T-helper 2 cell (primary cell): ENCODE measurements around the gene SGTA.

Source experiments
- DNase-seq, 5 experiments: peaks; one replicate each; pipeline versions ENCODE4 v3.0.0 to v3.0.0-alpha.2; 2012 to 2022

The SGTA gene

GRCh38 chr19:2744113-2744512 is 39.0 kb downstream of the SGTA start:
- no peak for DNase-seq

DNA sequence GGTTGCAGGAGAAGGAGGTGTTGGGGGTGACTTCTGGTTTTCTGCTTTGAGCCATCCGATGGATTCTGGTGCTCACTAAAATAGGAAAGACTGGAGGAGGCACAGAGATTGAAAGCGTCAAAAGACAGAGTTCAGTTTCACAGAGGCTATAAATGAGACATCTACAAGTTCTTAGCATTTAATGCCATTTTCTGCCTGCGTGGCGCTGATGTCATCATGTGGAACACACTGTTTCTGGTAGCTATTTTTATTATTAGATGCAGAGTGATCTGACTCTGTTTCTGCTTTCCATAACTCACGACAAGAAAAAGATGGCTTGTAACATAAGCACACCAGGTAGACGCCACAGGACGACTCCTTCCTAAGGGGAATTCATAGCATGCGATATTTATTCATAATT is 40.0 kb downstream of the SGTA start:
- no peak for DNase-seq

- DNase-seq: no peak
These were observed 42.8 kb downstream of the SGTA start for GRCh38 chr19:2740314-2740656.

- DNase-seq: peak; percentile 93 to 99 (median 97)
These were observed 43.3 kb downstream of the SGTA start, which contains the start of gene SLC39A3 for GRCh38 chr19:2739602-2740313. Gene SLC39A3, minus strand, starts transcription at chr19:2740017. Its CDS starts 2,760 bp downstream, at chr19:2737257.

- no peak for DNase-seq
These were observed 46.4 kb downstream of the SGTA start for GRCh38 chr19:2736550-2737190.

DNA sequence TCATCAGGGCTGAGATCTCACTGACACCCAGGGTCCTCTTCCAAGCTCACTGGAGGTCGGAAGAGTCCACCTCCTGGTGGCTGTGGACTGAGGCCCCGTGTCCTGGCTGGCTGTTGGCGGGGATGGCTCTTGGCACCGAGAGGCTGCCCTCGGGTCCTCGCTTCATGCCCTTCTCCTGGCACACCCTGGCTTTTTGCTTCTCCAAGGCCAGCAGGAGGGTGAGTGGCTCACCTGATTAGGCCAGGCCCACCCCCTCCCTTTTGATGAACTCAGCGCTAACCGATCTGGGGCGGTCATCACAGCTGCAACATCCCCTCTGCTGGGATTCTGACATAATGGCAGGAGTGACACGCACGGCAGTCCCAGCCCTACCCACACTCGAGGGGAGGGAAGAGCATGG is 47.7 kb downstream of the SGTA start:
- DNase-seq: no peak

- DNase-seq: no peak
These were observed 48.3 kb downstream of the SGTA start for GRCh38 chr19:2734589-2735288.

DNA sequence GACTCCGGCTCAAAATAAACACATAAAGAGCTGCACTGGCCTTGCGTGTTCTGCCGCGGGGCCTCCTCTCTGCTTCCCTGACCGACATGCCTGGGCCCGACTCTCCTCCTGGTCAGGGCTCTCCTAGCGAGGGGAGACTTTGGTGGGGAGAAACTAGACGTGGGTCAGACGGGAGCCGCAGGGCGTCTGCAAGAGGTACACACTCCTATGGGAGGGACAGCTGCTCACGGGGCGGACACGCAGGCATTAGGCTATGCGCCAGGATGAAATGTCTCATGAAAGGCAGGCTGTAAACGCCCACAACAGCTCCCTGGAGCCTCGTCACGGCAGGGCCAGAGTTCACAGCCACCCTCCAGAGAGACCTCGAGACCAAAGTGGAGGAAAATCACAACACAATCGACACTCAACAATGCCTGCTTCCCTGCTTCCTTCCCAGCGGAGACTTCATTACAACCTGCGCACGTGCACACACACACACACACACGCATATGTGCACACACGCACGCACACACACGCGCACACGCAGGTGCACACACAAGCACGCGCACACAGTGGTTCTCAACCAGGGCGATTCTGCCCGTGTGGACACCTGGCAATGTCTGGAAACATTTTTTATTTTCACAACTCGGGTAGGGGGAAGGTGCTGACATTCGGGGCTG is 49.0 kb downstream of the SGTA start:
- DNase-seq: no peak

DNA sequence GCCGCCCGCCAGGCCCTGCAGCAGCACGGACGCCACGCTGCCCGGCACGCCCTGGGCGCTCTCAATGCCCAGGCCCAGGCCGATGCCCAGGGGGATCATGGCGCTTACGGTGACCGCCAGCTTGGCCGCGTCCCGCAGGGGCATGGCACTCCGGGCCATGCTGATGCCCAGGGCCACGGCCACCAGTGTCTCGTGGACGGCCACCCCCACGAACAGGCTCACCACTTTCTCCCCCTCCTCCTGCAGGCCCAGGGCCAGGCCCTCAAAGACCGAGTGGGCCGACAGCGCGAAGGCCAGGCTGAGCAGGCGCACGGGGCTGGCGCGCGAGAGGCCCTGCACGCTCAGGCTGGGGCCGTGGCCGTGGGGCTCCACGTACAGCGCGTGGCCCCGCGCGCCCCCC is 50.2 kb downstream of the SGTA start:
- no peak for DNase-seq

DNA sequence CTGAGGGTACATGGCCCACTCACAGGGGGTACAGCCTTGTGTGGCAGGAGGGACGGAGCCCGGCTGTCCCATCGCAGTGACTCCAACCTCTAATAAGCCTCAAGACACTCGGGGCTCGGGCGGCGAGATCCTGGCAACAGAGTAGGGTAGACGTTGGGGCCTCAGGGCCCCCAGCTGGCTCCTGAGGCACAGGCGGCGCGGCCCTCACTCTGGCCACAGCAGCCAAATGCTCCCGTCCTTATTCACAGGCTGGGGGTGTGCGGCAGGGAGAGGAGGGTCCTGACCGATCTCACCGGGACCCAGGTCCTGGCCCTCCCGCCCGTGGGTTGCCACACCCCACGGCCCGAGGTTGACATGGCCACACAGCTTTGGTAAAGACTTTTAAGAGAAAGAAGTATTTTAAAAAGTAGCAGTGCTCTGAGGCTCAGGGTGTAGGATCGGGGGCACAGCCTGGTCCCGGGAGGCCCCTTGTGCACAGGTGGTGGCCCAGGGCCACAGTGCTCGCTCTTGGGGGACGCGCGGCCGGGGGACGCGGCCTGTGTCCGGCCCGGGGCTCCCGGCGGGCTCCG is 50.8 kb downstream of the SGTA start:
- DNase-seq: no peak

- no peak for DNase-seq
These were observed 51.7 kb downstream of the SGTA start for GRCh38 chr19:2731181-2731995.

- no peak for DNase-seq
These were observed 52.9 kb downstream of the SGTA start for GRCh38 chr19:2729943-2730818.

DNA sequence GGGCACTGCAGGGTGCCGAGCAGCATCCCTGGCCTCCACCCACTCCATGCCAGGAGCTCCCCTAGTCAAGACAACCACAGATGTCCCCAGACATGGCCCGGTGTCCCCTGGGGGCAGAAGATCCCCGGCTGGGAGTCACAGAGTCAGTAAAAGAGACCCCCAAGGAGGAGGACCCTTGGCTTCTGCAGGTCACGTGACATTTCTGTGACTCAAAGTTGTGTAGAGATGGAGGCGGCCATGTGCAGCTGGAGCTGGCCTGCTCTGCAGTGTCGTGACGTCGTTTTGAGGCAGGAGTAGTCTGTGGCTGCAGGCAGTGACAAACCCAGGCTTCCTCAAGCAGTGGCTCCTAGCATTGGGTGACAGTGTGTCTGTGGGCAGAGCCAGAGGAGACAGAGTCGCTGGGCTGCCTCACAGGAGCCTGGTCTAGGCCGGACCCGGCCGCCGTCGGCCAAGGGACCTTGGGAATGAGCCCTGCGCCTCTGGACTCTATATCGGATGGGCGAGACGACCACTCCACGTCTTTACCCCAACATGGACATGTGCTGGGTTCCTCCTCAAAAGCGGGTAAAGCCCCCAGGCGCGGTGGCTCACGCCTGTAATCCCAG is 54.2 kb downstream of the SGTA start:
- DNase-seq: no peak

DNA sequence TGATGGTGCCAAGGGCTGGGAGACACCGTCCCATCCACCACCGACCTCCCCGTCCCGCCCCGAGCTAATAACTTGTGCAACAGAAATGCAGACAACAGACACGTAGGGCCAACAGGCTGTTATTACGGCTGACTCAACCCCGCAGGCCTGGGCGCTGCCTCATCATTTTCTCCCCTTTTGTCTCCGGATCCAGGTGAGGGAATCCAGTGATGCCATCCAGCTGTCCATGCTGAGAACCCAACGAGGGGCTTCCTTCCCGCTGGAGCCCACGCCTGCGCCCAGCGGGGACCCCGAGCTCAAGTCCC is 55.5 kb downstream of the SGTA start:
- DNase-seq: no peak

DNA sequence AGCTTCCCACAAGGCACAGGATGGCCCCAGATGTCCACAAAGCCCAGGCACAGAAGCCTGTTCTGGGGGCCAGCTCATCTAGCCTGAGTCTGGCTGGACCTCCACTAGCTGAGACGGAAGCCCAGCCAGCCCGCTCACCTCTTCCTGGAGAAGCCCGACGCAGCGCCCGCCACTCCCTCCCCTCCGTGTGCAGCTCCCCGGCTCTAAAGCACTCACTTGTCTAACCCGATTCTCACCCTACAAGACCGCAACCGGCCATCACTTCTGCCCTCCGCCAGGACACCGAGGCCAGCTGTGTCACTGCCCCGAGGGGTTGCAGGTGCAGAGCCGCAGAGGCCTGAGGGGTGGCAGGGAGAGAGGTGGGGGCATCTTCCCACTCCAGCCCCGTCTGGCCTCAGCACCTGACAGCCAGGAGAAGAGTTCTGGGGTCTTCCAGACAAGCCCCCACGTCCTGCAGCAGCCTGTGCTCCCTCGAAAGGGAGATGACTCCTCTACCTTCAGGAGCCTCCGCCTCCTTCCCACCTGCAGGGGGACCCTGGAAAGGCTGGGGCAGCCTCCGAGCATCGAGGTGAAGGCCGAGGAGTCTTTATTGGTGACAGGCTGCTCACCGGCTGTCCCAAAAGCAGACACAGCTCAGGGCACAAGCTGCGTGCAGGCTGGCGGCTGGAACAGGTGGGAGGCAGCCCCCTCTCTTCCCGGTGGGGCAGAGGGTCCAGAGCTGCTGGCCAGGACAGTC is 56.0 kb downstream of the SGTA start:
- DNase-seq: no peak

- no peak for DNase-seq
These were observed 56.8 kb downstream of the SGTA start for GRCh38 chr19:2726160-2726855.

DNA sequence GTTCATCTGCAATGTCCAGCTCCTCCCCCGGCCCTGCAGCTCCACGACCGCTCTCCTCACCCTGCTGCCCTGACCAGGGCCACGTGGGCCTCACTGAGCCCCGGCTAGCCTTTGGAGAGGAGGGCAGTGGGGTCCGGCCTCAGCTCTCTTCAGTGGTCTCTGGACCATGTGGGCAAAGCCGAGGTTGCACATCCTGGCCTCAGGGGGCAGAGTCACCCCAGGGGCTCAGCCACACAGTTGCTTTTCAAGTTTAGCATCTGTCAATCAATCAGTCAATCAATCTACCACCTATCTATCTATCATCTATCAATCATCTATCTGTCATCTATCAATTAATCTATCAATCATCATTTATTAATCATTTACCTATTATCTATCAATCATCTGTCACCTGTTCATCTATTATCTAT is 58.9 kb downstream of the SGTA start:
- no peak for DNase-seq

DNA sequence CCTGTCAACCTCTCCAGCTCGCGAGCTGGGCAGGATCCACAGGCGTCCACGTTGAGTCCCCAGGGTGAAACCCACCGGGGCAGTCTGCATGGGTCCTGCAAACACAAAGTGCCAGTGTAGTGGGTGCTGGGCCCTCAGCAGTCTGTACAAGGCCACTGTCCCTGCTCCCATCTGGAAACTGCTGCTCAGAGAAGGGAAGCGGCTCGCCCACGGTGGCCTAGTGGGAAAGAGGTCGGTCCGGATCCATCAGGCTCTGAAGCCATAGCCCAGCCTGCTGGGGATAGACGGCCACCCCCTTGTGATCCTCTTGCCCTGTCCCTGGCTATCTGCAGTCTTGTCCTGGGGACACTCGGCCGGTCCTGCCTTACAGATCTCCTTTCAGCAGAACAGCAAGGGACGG is 59.3 kb downstream of the SGTA start:
- no peak for DNase-seq

DNA sequence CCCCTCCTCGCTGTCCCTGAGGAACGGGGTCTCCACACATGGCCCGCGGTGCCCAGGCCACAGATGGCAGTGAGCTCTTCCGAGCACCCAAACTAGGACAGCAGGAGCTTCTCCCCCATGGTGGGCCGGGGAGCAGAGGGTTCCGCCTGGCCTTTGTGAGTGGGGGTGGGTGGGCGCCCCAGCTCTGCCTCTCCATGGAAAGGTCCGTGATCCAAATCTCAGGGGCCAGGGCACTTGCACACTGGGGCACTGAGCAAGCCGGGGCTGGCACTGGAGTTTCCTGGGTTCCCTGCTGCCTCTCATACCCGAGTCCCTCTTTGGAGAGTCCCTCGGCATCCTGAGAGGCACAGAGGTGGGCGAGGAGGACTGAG is 59.7 kb downstream of the SGTA start:
- DNase-seq: no peak
